DND-41 (cell line): ENCODE results near the gene ZNRF1.

Experiments used
- CTCF ChIP-seq: IDR thresholded peaks from 2 replicates; pipeline ENCODE4 v1.5.1; 2012; ENCODE audit warnings: borderline replicate concordance, low read length, moderate library complexity, mild to moderate bottlenecking; ENCODE audit not compliant: poor library complexity, severe bottlenecking; ENCODE audit errors: extremely low read depth
- EZH2 ChIP-seq: IDR thresholded peaks from 3 replicates; pipeline ENCODE4 v1.6.1; 2012; ENCODE audit warnings: borderline replicate concordance, low read depth, mild to moderate bottlenecking, moderate library complexity, low read length, inconsistent platforms; ENCODE audit not compliant: severe bottlenecking

- no peak for TF ChIP-seq CTCF
- TF ChIP-seq EZH2: no peak
Observed at GRCh38 chr16:75104836-75105235, 106.0 kb downstream of the ZNRF1 start.
